Prostate gland (tissue), 2 donors: ENCODE measurements around the gene DPYSL3.

Experiments
- POLR2A ChIP-seq: fragments of 450-650 bp; IDR thresholded peaks from one replicate; pipeline ENCODE4 v1.6.1; 2016; ENCODE audit warnings: antibody characterized with exemption, mild to moderate bottlenecking
- POLR2AphosphoS5 ChIP-seq: sonication (generic); formaldehyde crosslinking; IDR thresholded peaks from one replicate; pipeline ENCODE4 v1.6.1; 2017; ENCODE audit warnings: antibody characterized with exemption
- TF ChIP-seq, protein P1 (sequence below), 4 experiments: fragments of 200-600 bp in 2 of 4; fragments of 450-650 bp in 2 of 4; sonication (generic) in 2 of 4; IDR thresholded peaks; 1 replicate in 3 of 4; 2 replicates in 1 of 4; pipeline ENCODE4 v1.5.1; 2016 to 2019; ENCODE audit warnings: antibody characterized with exemption in 4 of 4, mild to moderate bottlenecking in 2 of 4, moderate library complexity in 2 of 4

DNA sequence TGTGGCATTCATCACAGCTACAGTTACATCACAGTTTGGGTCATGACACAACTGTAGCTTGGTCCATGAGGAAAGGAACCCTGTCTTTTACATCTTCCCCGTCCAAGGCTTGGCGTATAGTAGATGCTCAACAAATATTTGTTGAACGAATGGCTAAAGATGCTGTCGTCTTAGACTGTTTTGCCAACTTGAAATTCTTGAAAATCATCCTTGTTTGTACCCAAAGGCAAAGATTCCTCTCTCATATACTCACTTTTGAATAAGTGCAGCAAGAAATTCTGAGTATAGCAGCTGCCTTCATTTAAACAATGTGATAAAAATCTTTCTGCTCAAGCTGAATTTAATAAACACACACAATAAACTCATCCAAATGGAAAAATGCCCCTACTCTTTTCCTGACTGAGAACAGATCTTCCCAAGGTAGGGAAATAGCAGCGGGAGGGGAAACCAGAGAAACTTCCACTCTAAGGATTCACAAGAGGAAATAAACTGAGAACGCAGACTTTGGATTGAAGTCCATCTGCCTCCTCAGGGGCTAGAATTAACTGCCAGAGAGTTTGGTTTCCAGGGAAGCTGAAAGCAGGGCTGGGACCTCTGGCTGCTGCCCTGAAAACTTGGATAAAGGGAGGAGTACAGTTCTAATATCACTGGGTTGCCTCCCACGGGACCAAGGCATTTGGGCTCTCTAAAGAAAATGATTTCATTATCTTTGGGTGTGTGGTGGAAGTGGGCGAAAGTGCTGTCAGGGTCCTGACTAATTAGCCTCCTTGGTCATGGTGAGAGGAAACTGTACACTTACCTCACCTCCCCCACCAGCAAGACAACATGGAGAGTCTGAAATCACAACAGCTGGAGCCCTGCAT, 99.1 kb downstream of the DPYSL3 start:
- TF ChIP-seq, protein P1, sequence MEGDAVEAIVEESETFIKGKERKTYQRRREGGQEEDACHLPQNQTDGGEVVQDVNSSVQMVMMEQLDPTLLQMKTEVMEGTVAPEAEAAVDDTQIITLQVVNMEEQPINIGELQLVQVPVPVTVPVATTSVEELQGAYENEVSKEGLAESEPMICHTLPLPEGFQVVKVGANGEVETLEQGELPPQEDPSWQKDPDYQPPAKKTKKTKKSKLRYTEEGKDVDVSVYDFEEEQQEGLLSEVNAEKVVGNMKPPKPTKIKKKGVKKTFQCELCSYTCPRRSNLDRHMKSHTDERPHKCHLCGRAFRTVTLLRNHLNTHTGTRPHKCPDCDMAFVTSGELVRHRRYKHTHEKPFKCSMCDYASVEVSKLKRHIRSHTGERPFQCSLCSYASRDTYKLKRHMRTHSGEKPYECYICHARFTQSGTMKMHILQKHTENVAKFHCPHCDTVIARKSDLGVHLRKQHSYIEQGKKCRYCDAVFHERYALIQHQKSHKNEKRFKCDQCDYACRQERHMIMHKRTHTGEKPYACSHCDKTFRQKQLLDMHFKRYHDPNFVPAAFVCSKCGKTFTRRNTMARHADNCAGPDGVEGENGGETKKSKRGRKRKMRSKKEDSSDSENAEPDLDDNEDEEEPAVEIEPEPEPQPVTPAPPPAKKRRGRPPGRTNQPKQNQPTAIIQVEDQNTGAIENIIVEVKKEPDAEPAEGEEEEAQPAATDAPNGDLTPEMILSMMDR (IDR thresholded peaks at IDR 0.05) = no peak
- TF ChIP-seq POLR2A = no peak
- TF ChIP-seq POLR2AphosphoS5 = no peak
